KMS-11 (cell line): ENCODE data around the gene ALPK1.

ENCODE experiments used
- H2AFZ ChIP-seq: fragments of 200-600 bp; sonication (generic); 2 replicates; pipeline ENCODE4 v1.6.1; 2016; ENCODE audit warnings: antibody characterized with exemption, mixed run types, low read depth
- H3K27ac ChIP-seq: fragments of 200-600 bp; sonication (generic); 2 replicates; pipeline ENCODE4 v1.6.1; 2016; ENCODE audit warnings: mild to moderate bottlenecking, mixed run types
- H3K27me3 ChIP-seq: fragments of 200-600 bp; sonication (generic); 2 replicates; pipeline ENCODE4 v1.6.1; 2017; ENCODE audit warnings: mild to moderate bottlenecking, low read depth, mixed run types, moderate library complexity; ENCODE audit not compliant: insufficient read depth
- H3K36me3 ChIP-seq: fragments of 200-600 bp; sonication (generic); 2 replicates; pipeline ENCODE4 v1.6.1; 2017; ENCODE audit warnings: mild to moderate bottlenecking, mixed run types; ENCODE audit not compliant: insufficient read depth
- H3K4me1 ChIP-seq: fragments of 200-600 bp; sonication (generic); 2 replicates; pipeline ENCODE4 v1.6.1; 2016; ENCODE audit warnings: mild to moderate bottlenecking, low read depth, mixed run types; ENCODE audit not compliant: poor library complexity, severe bottlenecking
- H3K4me2 ChIP-seq: fragments of 200-600 bp; sonication (generic); 2 replicates; pipeline ENCODE4 v1.7.0; 2016; ENCODE audit warnings: mild to moderate bottlenecking, mixed run types
- H3K4me3 ChIP-seq: fragments of 200-600 bp; sonication (generic); IDR thresholded peaks from 2 replicates; pipeline ENCODE4 v1.6.1; 2017; ENCODE audit warnings: low read depth, low read length, mixed read lengths; ENCODE audit not compliant: insufficient read depth
- H3K79me2 ChIP-seq: fragments of 200-600 bp; sonication (generic); 2 replicates; pipeline ENCODE4 v1.6.1; 2016; ENCODE audit warnings: low read depth, mixed run types; ENCODE audit not compliant: insufficient read depth
- H3K9ac ChIP-seq: fragments of 200-600 bp; sonication (generic); 2 replicates; pipeline ENCODE4 v1.6.1; 2016; ENCODE audit warnings: mild to moderate bottlenecking, mixed run types
- H4K20me1 ChIP-seq: fragments of 200-600 bp; sonication (generic); 2 replicates; pipeline ENCODE4 v1.6.1; 2016; ENCODE audit warnings: mild to moderate bottlenecking, mixed run types; ENCODE audit not compliant: insufficient read depth
- CTCF ChIP-seq: fragments of 200-600 bp; sonication (generic); conservative IDR thresholded peaks from 2 replicates; pipeline ENCODE4 v1.6.1; 2017; ENCODE audit warnings: low read depth, mild to moderate bottlenecking, antibody characterized with exemption, low read length, moderate library complexity, mixed read lengths

ALPK1 gene

GRCh38 chr4:112296949-112297880 is at the start of gene ALPK1:
Gene ALPK1 (plus strand): TSS chr4:112297369.
- Histone ChIP-seq H3K4me1 (peaks cover 41% of the 10 kb centered on the region), H3K4me3 (no peak within 1 kb of the TSS), H3K27me3 (no peaks in the 10 kb centered on the region), H3K9ac (peak within 1 kb of the TSS; percentile 4; the same call in 1 of the 2 replicates), H3K27ac (peak within 1 kb of the TSS; percentile 40), H2AFZ (peak within 1 kb of the TSS; percentile 62), H3K79me2 (no peaks in the 10 kb centered on the region), H3K4me2 (peak within 1 kb of the TSS; percentile 67), H3K36me3 (no peaks in the 10 kb centered on the region), H4K20me1 (no peaks in the 10 kb centered on the region)
- no peak for TF ChIP-seq CTCF

- TF ChIP-seq CTCF, result no peak
- Histone ChIP-seq H3K79me2 (peaks cover 5% of the 10 kb centered on the region; the same call in 1 of the 2 replicates), H3K4me3 (no peak overlapping the region), H3K9ac (no peak overlapping the region), H4K20me1 (no peaks in the 10 kb centered on the region), H3K4me2 (no peak overlapping the region), H2AFZ (no peak overlapping the region), H3K27ac (no peak overlapping the region), H3K4me1 (peaks cover 21% of the 10 kb centered on the region), H3K27me3 (no peaks in the 10 kb centered on the region), H3K36me3 (no peaks in the 10 kb centered on the region)
Measured at GRCh38 chr4:112251019-112251643, 46.0 kb upstream of the ALPK1 start.

GRCh38 chr4:112252234-112252633 is 44.9 kb upstream of the ALPK1 start:
- Histone ChIP-seq H3K4me3 (no peak overlapping the region), H3K9ac (no peak overlapping the region), H3K4me1 (peaks cover 31% of the 10 kb centered on the region), H3K4me2 (no peak overlapping the region), H3K79me2 (no peaks in the 10 kb centered on the region), H2AFZ (no peak overlapping the region), H3K27ac (no peak overlapping the region), H4K20me1 (no peaks in the 10 kb centered on the region), H3K36me3 (no peaks in the 10 kb centered on the region), H3K27me3 (no peaks in the 10 kb centered on the region)
- no peak for TF ChIP-seq CTCF

- no peak for TF ChIP-seq CTCF
- H4K20me1 ChIP-seq, result no peaks in the 10 kb centered on the region
- no peaks in the 10 kb centered on the region for H3K79me2 ChIP-seq
- no peak overlapping the region for H3K9ac ChIP-seq
- no peaks in the 10 kb centered on the region for H3K27me3 ChIP-seq
- H3K4me3 ChIP-seq, result no peak overlapping the region
- H3K36me3 ChIP-seq, result no peaks in the 10 kb centered on the region
- no peak overlapping the region for H2AFZ ChIP-seq
- no peak overlapping the region for H3K27ac ChIP-seq
- H3K4me2 ChIP-seq, result peak overlapping the region; percentile 22
- H3K4me1 ChIP-seq, result peaks cover 32% of the 10 kb centered on the region
Measured at GRCh38 chr4:112253382-112254000, 43.7 kb upstream of the ALPK1 start.
